Measurements from ENCODE around the gene PIAS3.
"Not testable (repeated sequence)": the region's sequence is repeated elsewhere in the genome, so short reads cannot be mapped to it uniquely, and the experiment has no call there.

Gene PIAS3

DNA sequence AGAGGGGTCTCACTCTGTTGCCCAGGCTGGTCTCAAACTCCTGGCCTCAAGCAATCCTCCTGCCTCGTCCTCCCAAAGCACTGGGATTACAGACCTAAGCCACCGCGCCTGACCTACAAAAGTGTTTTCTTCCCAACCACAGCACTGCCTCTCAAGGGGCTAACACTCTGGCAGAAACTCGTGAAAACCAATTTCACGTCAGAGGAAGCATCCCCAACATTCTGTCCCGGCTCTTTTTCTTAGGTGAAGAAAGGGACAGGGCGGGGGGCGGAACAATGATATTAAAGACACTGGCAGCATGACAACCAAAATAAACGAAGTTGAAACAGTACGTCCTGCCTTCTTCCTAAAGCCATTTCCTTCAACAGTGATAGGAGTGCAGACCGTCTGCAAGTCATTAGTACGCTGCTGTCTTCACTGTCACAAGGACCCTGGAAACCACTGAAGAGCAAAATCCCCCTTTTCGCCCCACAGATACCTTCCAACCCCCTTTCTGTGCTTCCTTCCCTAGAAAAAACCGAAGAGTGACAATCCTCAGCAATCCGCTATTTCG is 36.0 kb downstream of the PIAS3 start:
- not testable (repeated sequence) for DNase-seq

DNA sequence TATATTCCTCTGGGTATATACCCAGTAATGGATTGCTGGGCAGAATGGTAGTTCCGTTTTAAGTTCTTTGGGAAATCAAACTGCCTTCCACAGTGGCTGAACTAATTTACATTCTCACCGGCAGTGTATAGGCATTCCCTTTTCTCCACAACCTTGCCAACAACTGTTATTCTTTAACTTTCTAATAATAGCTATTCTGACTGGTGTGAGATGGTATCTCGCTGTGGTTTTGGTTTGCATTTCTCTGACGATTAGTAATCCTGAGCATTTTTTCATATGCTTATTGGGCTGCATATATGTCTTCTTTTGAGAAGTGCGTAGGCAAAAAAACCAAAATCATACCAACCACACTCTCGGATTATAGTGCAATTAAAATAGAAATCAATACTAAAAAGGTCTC is 40.8 kb downstream of the PIAS3 start:
- not testable (repeated sequence) for DNase-seq

DNA sequence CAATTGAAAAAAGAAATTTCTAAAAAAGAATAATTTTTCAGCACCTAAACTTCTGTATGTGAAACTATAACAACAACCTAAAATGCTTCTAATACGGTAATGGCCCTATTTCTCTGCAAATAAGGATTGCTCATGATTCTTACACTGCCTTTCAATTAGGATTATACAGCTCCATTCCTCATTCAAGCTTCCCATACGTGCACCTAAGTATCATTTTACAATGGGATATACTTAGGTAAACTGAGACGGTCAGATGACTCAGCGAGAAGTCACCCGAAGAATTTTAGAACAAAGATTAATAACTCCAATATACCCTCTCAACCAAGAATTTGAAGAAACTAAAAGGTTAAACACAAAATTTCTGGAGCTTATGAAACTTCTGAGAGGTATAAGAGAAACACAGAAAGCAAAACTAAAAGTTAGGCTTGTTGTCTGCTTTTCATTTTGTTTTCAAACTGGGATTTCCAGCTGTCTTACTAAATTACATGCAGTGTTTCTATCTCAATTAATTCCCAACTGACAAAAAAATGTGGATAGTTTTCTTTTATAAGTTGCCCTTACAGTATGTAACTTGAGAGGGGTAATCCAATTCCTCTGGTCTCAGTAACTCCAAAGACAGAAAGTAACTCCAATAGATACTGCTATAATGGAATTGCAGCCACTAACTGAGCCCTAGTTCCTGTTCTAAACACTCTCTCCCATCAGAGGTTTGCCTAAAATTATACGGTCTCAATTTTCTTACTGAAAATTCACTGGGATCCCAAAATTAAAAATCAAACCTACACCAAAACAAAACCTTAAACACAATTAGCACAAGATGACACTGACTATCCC is 45.7 kb downstream of the PIAS3 start:
- DNase-seq = not testable (repeated sequence)

DNA sequence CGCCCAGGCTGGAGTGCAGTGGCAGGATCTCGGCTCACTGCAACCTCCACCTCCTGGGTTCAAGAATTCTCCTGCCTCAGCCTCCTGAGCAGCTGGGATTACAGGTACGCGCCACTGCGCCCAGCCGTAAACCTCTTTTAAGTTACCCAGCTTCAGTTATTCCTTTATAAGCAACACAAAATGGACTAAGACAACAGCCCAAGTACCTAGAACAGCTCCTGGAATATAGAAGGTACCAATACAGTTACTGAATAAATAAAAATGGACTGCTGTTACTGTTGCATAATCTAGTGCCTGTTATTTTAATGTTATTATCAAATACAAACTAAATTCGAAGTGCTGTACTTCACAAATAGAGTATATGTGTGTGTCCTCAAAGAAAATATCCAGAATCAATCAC is 52.0 kb downstream of the PIAS3 start:
- DNase-seq = no peak

DNA sequence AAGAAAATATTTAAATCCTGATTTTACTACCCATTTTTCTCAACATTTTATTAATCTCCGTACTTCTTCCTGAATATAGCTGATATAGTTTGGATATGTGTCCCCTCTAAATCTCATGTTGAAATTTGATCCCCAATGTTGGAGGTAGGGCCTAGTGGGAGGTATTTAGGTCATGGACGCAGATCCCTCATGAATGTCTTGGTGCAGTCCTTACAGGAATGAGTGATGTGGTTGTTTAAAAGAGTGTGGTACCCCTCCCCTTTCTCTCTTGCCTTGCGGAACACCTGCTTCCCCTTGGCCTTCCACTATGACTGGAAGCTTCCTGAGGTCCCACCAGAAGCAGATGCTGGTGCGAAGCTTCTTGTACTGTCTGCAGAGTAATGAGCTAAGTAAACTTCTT is 52.5 kb downstream of the PIAS3 start:
- no peak for DNase-seq

DNA sequence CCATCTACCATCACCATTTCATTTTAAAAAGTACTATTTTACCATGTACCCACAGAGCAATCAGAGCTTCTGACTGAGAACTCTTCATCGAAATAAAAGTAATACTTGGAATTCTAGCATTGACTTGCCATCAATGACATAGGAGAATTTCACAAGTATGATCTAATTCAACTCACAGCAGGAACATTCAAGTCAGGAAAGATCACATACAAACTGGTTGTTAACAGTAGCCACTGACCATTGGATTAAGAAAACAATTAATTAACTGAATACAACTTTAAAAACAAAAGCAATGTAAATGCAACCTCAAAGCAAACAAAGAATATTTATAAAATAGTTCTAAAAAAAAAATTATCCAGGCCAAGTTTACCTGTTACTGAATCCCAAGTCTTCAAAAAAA is 53.8 kb downstream of the PIAS3 start:
- DNase-seq = no peak

DNA sequence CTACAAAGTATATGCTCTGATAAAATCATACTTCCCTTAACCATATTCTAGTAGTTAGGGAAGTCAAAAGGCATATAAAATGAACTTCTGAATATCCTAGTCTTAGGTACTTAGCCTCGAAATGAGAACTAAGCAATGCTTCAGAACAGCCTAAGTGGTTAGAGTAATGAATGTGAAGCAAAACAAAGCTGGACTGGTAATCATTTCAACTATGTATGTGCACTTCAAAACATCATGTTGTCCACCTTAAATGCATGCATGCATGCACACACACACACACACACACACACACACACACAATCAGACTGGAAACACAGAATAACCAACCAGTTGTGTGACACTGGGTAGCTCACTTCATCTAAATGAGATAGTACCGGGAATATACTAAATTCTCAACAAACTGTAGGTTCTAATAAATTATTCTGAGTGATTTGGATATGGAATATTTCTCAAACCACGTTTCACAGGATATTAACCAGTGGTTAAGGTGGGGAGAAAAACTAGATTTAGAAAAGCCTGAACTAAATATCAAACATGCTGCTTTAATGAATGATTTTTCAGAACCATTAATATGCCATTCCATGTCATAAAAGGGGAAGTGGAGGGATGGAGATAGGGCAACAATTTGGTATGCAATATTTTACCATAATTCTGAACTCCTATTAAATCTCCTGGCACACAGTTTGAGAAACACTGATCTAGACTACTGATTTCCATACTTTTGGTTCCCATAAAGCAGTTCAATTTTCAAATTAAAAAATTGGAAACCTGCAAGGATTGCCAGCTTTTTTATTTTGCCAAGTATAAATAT is 54.4 kb downstream of the PIAS3 start:
- DNase-seq = no peak

DNA sequence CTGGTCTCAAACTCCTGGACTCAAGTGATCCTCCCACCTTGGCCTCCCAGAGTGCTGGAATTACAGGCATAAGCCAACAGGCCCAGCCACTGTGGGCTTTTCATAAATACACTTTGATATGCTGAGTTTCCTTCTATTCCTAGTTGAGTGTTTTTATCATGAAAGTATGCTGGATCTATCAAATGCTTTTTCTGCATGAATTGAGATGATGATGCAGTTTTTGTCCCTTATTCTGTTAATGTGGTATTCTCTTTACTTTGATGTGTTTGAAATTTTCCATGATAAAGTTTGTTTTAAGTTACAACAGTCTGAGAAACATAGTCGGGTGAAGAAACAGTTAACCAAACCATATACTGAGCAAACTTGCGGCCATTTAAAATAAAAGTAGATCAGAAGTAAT is 59.1 kb downstream of the PIAS3 start:
- no peak for DNase-seq
